Esophagus mucosa (tissue), 1 donor: ENCODE data around the gene PHETA2. TPM values are rescaled to one million over a fixed set of nuclear protein-coding genes. Genes with fewer than 3 reads are reported as not detected.

Experiments
- ATAC-seq: fragments of 200-7000 bp; cut with Tn5 transposase; one replicate; pipeline ENCODE4 v1.9.1; 2020
- total RNA-seq: library from RNA; stranded (reverse); gene quantifications from one replicate; pipeline ENCODE4 v1.2.4, GENCODE V29; 2023
- donor health status: DM: yes; HTN: yes; CAD: no.

PHETA2 gene
- total RNA-seq: 5.5 TPM

- no peak for ATAC-seq
Observed at GRCh38 chr22:42074132-42074811, at the start of gene PHETA2. PHETA2 (plus strand) TSS chr22:42074248; CDS start chr22:42077294, 3,046 bp downstream.

- no peak for ATAC-seq
Observed at GRCh38 chr22:42025421-42025820, 48.6 kb upstream of the PHETA2 start.

GRCh38 chr22:42026705-42027104 is 47.3 kb upstream of the PHETA2 start:
- ATAC-seq: no peak

- ATAC-seq: no peak
Observed at GRCh38 chr22:42033263-42034181, 40.5 kb upstream of the PHETA2 start.

- ATAC-seq: no peak
Observed at GRCh38 chr22:42035256-42035655, 38.8 kb upstream of the PHETA2 start.

- ATAC-seq: no peak
Observed at GRCh38 chr22:42039271-42039670, 34.8 kb upstream of the PHETA2 start.

GRCh38 chr22:42041784-42042183 is 32.3 kb upstream of the PHETA2 start:
- no peak for ATAC-seq

GRCh38 chr22:42050641-42051180 is 23.3 kb upstream of the PHETA2 start:
- no peak for ATAC-seq

- ATAC-seq: no peak
Observed at GRCh38 chr22:42052765-42053164, 21.3 kb upstream of the PHETA2 start.

GRCh38 chr22:42056757-42057511 is 17.1 kb upstream of the PHETA2 start:
- ATAC-seq: no peak

- ATAC-seq: no peak
Observed at GRCh38 chr22:42060489-42060888, 13.6 kb upstream of the PHETA2 start.

- no peak for ATAC-seq
Observed at GRCh38 chr22:42061041-42061440, 13.0 kb upstream of the PHETA2 start.

- ATAC-seq: no peak
Observed at GRCh38 chr22:42062506-42063170, 11.4 kb upstream of the PHETA2 start.

GRCh38 chr22:42064629-42065028 is 9.4 kb upstream of the PHETA2 start:
- no peak for ATAC-seq

- ATAC-seq: no peak
Observed at GRCh38 chr22:42065438-42066125, 8.5 kb upstream of the PHETA2 start.

GRCh38 chr22:42066126-42066761 is 7.8 kb upstream of the PHETA2 start:
- ATAC-seq: no peak

GRCh38 chr22:42066937-42067336 is 7.1 kb upstream of the PHETA2 start:
- no peak for ATAC-seq

GRCh38 chr22:42067671-42068251 is 6.3 kb upstream of the PHETA2 start:
- ATAC-seq: no peak

GRCh38 chr22:42068291-42068690 is 5.8 kb upstream of the PHETA2 start:
- no peak for ATAC-seq

- ATAC-seq: peak; percentile 9
Observed at GRCh38 chr22:42069801-42070516, 4.1 kb upstream of the PHETA2 start.
